Uterus (tissue), 2 donors: Measurements from ENCODE around the gene CBFA2T3.

Experiments
- POLR2A ChIP-seq, 2 donors: fragments of 450-650 bp; IDR thresholded peaks; one replicate each; pipeline ENCODE4 v1.6.1; 2016; ENCODE audit warnings: antibody characterized with exemption in 2 of 2, mild to moderate bottlenecking in 1 of 2, moderate library complexity in 1 of 2
- TF ChIP-seq, protein P1 (sequence below), 4 experiments: fragments of 200-600 bp in 2 of 4; fragments of 450-650 bp in 2 of 4; sonication (generic) in 2 of 4; IDR thresholded peaks; one replicate each; pipeline ENCODE4 v1.5.1; 2016 to 2019; ENCODE audit warnings: antibody characterized with exemption in 4 of 4, mild to moderate bottlenecking in 2 of 4, moderate library complexity in 1 of 4

DNA sequence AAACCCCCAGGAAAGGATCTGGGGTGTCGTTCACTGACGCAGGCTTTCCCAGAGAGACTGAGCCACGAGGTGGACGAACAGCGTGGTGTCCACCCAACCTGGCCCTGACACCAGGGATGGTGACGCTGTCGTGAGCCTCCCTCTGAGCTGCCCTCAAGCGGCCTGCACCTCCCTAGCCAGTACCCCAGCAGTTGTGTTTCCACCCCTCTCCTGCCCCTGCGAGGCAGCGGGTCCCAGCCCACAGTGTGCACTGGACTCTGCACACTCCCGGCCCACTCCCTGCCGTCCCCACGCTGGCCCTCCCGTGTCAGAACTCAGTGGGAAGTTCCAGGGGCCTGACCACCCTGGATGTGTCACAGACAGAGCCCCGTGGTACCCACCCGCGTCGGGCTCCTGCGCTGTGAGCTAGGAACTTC lies 39.8 kb downstream of the CBFA2T3 start:
- TF ChIP-seq, protein P1, sequence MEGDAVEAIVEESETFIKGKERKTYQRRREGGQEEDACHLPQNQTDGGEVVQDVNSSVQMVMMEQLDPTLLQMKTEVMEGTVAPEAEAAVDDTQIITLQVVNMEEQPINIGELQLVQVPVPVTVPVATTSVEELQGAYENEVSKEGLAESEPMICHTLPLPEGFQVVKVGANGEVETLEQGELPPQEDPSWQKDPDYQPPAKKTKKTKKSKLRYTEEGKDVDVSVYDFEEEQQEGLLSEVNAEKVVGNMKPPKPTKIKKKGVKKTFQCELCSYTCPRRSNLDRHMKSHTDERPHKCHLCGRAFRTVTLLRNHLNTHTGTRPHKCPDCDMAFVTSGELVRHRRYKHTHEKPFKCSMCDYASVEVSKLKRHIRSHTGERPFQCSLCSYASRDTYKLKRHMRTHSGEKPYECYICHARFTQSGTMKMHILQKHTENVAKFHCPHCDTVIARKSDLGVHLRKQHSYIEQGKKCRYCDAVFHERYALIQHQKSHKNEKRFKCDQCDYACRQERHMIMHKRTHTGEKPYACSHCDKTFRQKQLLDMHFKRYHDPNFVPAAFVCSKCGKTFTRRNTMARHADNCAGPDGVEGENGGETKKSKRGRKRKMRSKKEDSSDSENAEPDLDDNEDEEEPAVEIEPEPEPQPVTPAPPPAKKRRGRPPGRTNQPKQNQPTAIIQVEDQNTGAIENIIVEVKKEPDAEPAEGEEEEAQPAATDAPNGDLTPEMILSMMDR (IDR thresholded peaks at IDR 0.05): no peak
- no peak for TF ChIP-seq POLR2A (IDR thresholded peaks at IDR 0.05)
